Measurements from ENCODE around the gene ADRB2.

DNA sequence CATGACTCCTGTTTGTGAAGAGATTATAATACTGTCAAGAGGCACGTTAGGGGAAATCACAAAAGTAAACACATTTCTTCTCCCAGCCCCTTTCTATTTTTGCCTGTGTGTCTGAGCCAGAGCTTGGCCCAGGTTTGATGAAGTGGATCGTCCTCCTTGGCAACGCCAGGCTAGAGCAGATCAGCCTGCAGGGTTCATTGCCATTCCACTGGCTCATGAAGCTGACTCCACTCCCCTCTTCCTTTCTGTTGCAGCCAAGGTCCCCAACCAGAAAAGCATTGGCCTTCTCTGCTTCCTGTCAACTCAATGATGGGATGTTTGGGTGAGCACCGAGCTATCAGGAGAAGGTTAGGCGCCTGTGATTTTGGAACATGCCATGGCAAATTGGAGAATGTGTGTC is 3.3 kb downstream of the ADRB2 start:
- TF ChIP-seq, protein P1, sequence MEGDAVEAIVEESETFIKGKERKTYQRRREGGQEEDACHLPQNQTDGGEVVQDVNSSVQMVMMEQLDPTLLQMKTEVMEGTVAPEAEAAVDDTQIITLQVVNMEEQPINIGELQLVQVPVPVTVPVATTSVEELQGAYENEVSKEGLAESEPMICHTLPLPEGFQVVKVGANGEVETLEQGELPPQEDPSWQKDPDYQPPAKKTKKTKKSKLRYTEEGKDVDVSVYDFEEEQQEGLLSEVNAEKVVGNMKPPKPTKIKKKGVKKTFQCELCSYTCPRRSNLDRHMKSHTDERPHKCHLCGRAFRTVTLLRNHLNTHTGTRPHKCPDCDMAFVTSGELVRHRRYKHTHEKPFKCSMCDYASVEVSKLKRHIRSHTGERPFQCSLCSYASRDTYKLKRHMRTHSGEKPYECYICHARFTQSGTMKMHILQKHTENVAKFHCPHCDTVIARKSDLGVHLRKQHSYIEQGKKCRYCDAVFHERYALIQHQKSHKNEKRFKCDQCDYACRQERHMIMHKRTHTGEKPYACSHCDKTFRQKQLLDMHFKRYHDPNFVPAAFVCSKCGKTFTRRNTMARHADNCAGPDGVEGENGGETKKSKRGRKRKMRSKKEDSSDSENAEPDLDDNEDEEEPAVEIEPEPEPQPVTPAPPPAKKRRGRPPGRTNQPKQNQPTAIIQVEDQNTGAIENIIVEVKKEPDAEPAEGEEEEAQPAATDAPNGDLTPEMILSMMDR (conservative IDR thresholded peaks at IDR 0.05; ENCODE audit: low read length) = no peak
- TF ChIP-seq EZH2phosphoT487 (IDR thresholded peaks at IDR 0.05; ENCODE audit: borderline replicate concordance, low read depth, low read length) = no peak
